ENCODE results near the gene ERBB3. TPM values are rescaled to one million over a fixed set of nuclear protein-coding genes. Genes with fewer than 3 reads are reported as not detected.

ERBB3 gene
- total RNA-seq, 1 experiment from 2014 or later, result 3.0 TPM

- no peak for DNase-seq (ENCODE audit: low read depth)
These were observed 54.9 kb downstream of the ERBB3 start for GRCh38 chr12:56134897-56135296.

- no peak for DNase-seq (ENCODE audit: low read depth)
These were observed 58.0 kb downstream of the ERBB3 start for GRCh38 chr12:56137853-56138571.

GRCh38 chr12:56141946-56142784 is 62.2 kb downstream of the ERBB3 start:
- DNase-seq (ENCODE audit: low read depth), result no peak

- DNase-seq (ENCODE audit: low read depth), result no peak
These were observed 63.3 kb downstream of the ERBB3 start for GRCh38 chr12:56143217-56143616.

- DNase-seq (ENCODE audit: low read depth), result no peak
These were observed 63.9 kb downstream of the ERBB3 start for GRCh38 chr12:56143870-56144269.

GRCh38 chr12:56145217-56145616 is 65.3 kb downstream of the ERBB3 start:
- no peak for DNase-seq (ENCODE audit: low read depth)

GRCh38 chr12:56146492-56147460 is 66.8 kb downstream of the ERBB3 start:
- no peak for DNase-seq (ENCODE audit: low read depth)

GRCh38 chr12:56150563-56150962 is 70.6 kb downstream of the ERBB3 start:
- no peak for DNase-seq (ENCODE audit: low read depth)

- DNase-seq (ENCODE audit: low read depth), result no peak
These were observed 71.7 kb downstream of the ERBB3 start for GRCh38 chr12:56151672-56152131.

- DNase-seq (ENCODE audit: low read depth), result peak; percentile 89
These were observed 72.3 kb downstream of the ERBB3 start, which contains the start of gene MYL6B for GRCh38 chr12:56152132-56152755. TSS of gene MYL6B (plus strand) at chr12:56152587. CDS start at chr12:56153919, 1,332 bp downstream.

Other genes with a start within 250 kb of the ERBB3 start
- 4.2 and 4.4 TPM in 2 replicates for gene MMP19, start 237.2 kb upstream of the ERBB3 start, total RNA-seq (2014; rRNA removed; shearing (Covaris generic))
- gene PYM1, start 152.3 kb upstream of the ERBB3 start, total RNA-seq (2014; rRNA removed; shearing (Covaris generic)), result 21.7 and 22.0 TPM in 2 replicates
- gene DGKA, start 149.0 kb upstream of the ERBB3 start, total RNA-seq (2014; rRNA removed; shearing (Covaris generic)), result 16.9 and 23.6 TPM in 2 replicates
- gene PMEL, start 114.1 kb upstream of the ERBB3 start, total RNA-seq (2014; rRNA removed; shearing (Covaris generic)), result 0.84 and 1.1 TPM in 2 replicates
- 54.7 and 85.4 TPM in 2 replicates for gene CDK2, start 113.3 kb upstream of the ERBB3 start, total RNA-seq (2014; rRNA removed; shearing (Covaris generic))
- 39.2 and 45.1 TPM in 2 replicates for gene RAB5B, start 106.1 kb upstream of the ERBB3 start, total RNA-seq (2014; rRNA removed; shearing (Covaris generic))
- 10.7 and 13.6 TPM in 2 replicates for gene SUOX, start 82.9 kb upstream of the ERBB3 start, total RNA-seq (2014; rRNA removed; shearing (Covaris generic))
- gene IKZF4, start 59.1 kb upstream of the ERBB3 start, total RNA-seq (2014; rRNA removed; shearing (Covaris generic)), result 0.78 and 1.8 TPM in 2 replicates
- gene RPS26, start 38.2 kb upstream of the ERBB3 start, total RNA-seq (2014; rRNA removed; shearing (Covaris generic)), result 1,489 and 2,299 TPM in 2 replicates
- gene PA2G4, start 24.4 kb downstream of the ERBB3 start, total RNA-seq (2014; rRNA removed; shearing (Covaris generic)), result 184 and 190 TPM in 2 replicates
- 2,792 and 3,380 TPM in 2 replicates for gene RPL41, start 36.5 kb downstream of the ERBB3 start, total RNA-seq (2014; rRNA removed; shearing (Covaris generic))
- 3.1 and 3.3 TPM in 2 replicates for gene ZC3H10, start 38.1 kb downstream of the ERBB3 start, total RNA-seq (2014; rRNA removed; shearing (Covaris generic))
- 179 and 193 TPM in 2 replicates for gene ESYT1, start 48.1 kb downstream of the ERBB3 start, total RNA-seq (2014; rRNA removed; shearing (Covaris generic))
- gene MYL6B, start 72.4 kb downstream of the ERBB3 start, total RNA-seq (2014; rRNA removed; shearing (Covaris generic)), result 62.7 and 64.5 TPM in 2 replicates
- 3,182 and 3,310 TPM in 2 replicates for gene MYL6, start 78.2 kb downstream of the ERBB3 start, total RNA-seq (2014; rRNA removed; shearing (Covaris generic))
- 29.8 and 35.7 TPM in 2 replicates for gene SMARCC2, start 109.3 kb downstream of the ERBB3 start, total RNA-seq (2014; rRNA removed; shearing (Covaris generic))
- 31.4 and 37.7 TPM in 2 replicates for gene RNF41, start 141.8 kb downstream of the ERBB3 start, total RNA-seq (2014; rRNA removed; shearing (Covaris generic))
- gene NABP2, start 144.2 kb downstream of the ERBB3 start, total RNA-seq (2014; rRNA removed; shearing (Covaris generic)), result 68.1 and 72.1 TPM in 2 replicates
- gene SLC39A5, start 149.9 kb downstream of the ERBB3 start, total RNA-seq (2014; rRNA removed; shearing (Covaris generic)), result 0.36 TPM in 1 of 2 replicates, not detected in the other
- 8.7 and 10.6 TPM in 2 replicates for gene ANKRD52, start 178.2 kb downstream of the ERBB3 start, total RNA-seq (2014; rRNA removed; shearing (Covaris generic))
- gene COQ10A, start 186.8 kb downstream of the ERBB3 start, total RNA-seq (2014; rRNA removed; shearing (Covaris generic)), result 7.6 and 10.1 TPM in 2 replicates
- 89.0 and 110 TPM in 2 replicates for gene CS, start 220.2 kb downstream of the ERBB3 start, total RNA-seq (2014; rRNA removed; shearing (Covaris generic))
- 102 and 114 TPM in 2 replicates for gene CNPY2, start 235.8 kb downstream of the ERBB3 start, total RNA-seq (2014; rRNA removed; shearing (Covaris generic))